ENCODE measurements around the gene PITX1.

PITX1 gene

DNA sequence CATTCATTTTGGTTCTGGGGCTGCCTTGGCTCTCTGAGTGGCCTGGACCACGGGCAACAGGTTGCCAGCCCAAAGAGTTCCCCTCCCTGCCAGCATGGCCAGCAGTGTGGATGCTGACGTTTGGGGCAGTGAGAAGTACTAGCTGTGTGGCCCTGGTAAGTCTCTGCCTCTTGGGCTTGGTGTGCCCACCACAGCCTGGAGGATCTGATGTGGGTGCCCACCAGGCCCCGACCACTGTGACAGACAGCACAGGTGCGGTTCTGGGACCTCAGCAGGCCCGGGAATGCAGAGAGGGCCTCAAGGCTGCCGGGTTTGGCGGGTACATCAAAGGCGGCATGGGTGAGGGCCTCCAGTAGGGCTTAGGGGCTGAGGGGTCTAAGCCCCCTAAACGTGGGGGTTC, 33.6 kb upstream of the PITX1 start:
- no peak for DNase-seq (ENCODE audit: low read depth)
- TF ChIP-seq, protein P1, sequence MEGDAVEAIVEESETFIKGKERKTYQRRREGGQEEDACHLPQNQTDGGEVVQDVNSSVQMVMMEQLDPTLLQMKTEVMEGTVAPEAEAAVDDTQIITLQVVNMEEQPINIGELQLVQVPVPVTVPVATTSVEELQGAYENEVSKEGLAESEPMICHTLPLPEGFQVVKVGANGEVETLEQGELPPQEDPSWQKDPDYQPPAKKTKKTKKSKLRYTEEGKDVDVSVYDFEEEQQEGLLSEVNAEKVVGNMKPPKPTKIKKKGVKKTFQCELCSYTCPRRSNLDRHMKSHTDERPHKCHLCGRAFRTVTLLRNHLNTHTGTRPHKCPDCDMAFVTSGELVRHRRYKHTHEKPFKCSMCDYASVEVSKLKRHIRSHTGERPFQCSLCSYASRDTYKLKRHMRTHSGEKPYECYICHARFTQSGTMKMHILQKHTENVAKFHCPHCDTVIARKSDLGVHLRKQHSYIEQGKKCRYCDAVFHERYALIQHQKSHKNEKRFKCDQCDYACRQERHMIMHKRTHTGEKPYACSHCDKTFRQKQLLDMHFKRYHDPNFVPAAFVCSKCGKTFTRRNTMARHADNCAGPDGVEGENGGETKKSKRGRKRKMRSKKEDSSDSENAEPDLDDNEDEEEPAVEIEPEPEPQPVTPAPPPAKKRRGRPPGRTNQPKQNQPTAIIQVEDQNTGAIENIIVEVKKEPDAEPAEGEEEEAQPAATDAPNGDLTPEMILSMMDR (IDR thresholded peaks at IDR 0.05; ENCODE audit: insufficient read depth, low read depth, low read length, missing control alignments): no peak
- no peak overlapping the region for H3K4me3 ChIP-seq (ENCODE audit: low read depth, low read length)

DNA sequence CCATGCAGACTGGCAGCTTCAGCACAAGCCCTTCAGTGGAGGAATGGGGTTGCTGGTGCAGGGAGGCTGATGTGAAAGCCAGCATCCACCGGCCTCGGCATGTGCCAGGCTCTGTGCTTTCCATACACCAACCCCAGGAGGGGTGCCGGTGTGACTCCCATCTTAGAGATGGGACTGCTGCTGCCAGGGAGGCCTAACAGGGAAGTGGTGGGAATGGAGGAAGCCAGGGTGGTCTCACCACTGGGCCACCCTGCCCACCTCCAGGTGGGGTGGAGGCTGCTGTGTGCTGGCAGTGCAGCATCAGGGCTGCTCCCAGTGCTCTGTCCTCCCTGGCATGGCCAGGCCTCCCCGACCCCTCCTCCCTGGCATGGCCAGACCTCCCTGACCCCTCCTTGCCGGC, 32.8 kb upstream of the PITX1 start:
- DNase-seq (ENCODE audit: low read depth): no peak
- TF ChIP-seq, protein P1 (IDR thresholded peaks at IDR 0.05; ENCODE audit: insufficient read depth, low read depth, low read length, missing control alignments): no peak
- no peak overlapping the region for H3K4me3 ChIP-seq (ENCODE audit: low read depth, low read length)

DNA sequence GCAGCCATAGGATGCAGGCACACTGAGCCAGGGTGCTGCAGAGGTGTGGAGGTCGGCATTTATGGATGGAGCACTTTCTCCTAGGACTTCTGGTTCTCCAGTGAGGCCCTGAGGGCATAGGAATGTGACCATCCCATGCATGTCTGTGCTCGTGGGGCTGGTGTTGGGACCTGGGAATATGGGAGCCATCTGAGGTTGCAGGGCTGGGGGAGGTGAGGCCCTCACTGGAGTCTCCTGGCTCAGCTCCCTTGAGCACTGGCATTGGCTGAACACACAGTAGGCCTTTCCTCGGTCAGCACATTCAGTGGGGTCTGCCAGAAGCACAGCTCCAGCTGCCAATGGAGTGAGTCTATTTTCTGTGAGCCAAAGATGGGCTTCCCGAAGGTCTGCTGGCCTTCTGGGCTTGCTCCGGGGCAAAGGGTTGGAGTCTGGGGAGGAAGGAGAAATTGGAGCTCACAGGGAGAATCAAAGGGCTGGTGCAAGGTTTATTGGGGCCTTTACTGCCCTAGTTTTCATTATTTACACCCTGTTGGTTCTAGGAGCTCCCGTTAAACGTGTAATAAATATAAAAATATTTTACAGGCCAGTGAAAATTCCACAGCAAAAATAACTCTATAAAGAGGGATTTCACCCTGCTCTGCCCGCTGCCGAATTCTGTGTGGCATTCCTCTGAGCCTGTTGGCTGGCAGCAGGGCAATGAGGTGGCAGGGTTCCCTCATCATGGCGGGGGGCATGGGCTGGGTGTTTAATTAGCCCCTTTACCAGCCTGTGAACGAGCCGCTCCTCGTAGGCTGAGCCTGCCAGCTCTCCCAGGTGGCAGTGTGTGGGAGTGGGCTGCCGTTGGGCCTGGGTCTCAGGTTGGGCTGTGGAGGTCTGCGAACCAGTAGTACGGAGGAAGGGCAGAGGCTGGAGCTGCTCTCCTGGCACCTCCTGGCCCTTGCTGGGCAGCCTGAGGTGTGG, 31.6 kb upstream of the PITX1 start:
- TF ChIP-seq, protein P1 (IDR thresholded peaks at IDR 0.05; ENCODE audit: insufficient read depth, low read depth, low read length, missing control alignments): no peak
- H3K4me3 ChIP-seq (ENCODE audit: low read depth, low read length): no peak overlapping the region
- no peak for DNase-seq (ENCODE audit: low read depth)

DNA sequence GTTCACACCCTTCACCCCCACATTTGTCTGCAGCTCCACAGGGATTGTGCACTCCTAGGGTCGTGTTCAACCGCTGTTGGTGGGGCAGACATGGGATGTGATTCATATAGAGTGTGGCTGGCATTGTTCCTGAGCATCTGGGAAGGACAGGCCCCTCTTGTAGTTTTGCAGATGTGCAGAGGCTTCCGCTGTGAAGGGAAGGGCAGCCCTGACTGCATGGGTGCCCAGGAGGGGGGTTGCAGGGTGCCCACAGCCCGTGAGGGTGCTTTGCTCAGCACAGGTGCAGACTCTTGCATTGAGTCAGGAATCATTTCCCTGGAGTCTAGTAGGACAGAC, 30.2 kb upstream of the PITX1 start:
- TF ChIP-seq, protein P1 (IDR thresholded peaks at IDR 0.05; ENCODE audit: insufficient read depth, low read depth, low read length, missing control alignments): no peak
- no peak overlapping the region for H3K4me3 ChIP-seq (ENCODE audit: low read depth, low read length)

DNA sequence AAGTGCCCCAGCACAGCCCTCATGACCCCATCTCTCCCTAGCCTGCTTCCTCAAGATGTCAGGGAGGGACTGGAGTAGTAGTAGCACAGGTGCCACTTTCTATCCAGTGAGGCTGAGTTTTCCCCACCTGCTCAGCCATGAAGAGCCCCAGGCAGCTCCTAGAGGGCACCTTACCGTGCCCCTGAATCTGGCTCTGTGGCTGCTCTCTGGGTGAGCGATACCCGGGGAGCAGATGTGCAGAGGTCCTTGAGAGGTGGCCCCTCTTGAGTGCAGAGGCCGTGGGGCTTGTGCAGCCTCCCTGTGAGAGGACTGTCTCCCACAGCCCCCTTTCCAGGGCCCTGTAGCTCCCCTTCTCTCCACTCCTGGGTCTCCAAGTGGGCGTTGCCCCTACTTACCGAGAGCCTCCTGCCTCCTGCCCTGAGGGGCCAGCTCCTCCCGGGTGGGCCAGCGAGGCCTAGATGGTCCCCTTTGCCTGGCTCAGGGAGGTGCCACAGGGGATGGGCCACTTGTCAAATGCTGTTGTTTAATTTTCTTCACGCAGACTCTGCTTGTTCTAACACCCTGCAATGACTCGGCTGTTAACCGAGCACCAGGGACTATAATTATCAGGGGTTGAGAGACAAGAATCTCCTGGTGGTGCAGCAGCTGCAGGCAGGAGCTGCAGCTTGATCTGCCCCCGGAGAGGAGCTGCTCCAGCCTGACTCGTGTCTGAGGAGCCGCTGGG, 29.6 kb upstream of the PITX1 start:
- TF ChIP-seq, protein P1 (IDR thresholded peaks at IDR 0.05; ENCODE audit: insufficient read depth, low read depth, low read length, missing control alignments): no peak
- DNase-seq (ENCODE audit: low read depth): no peak
- no peak overlapping the region for H3K4me3 ChIP-seq (ENCODE audit: low read depth, low read length)

More for the DNA sequence above, 30.2 kb upstream of the PITX1 start:
- DNase-seq (ENCODE audit: low read depth): no peak

DNA sequence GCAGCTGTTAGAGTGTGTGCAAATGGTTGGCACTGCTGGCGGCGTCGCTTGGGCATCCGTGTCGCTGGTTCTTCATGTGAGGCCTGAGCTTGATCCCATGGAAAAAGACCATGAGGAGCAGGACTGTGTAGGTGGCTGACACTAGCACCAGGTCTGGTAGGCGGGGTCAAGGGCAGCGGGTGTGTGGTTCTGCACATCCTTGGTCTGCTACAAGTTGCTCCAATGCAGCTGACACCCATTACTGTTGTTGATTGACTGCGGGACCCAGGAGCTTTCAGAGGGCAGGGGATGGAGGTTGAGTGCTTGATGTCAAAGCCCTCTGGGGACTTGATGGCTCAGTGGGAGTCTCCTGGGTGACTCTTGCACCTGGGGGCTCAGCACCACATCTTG, 29.0 kb upstream of the PITX1 start:
- TF ChIP-seq, protein P1 (IDR thresholded peaks at IDR 0.05; ENCODE audit: insufficient read depth, low read depth, low read length, missing control alignments): no peak
- no peak overlapping the region for H3K4me3 ChIP-seq (ENCODE audit: low read depth, low read length)
- no peak for DNase-seq (ENCODE audit: low read depth)
